Breast epithelium (tissue), 4 donors: ENCODE results near the gene OR1A2. TPM values are rescaled to one million over a fixed set of nuclear protein-coding genes. Genes with fewer than 3 reads are reported as not detected.

ENCODE experiments used
- DNase-seq, 2 donors: peaks; one replicate each; pipeline ENCODE4 v3.0.0-alpha.2; 2019; ENCODE audit warnings: low spot score in 2 of 2
- H3K27ac ChIP-seq, 2 donors: fragments of 200-600 bp; sonication (generic) in 1 of 2; one replicate each; pipeline ENCODE4 v1.5.1; 2016 to 2019; ENCODE audit warnings: mild to moderate bottlenecking in 1 of 2
- H3K27me3 ChIP-seq, 2 donors: fragments of 200-600 bp; sonication (generic) in 1 of 2; one replicate each; pipeline versions ENCODE4 v1.5.1 to v1.6.0; 2017 to 2019; ENCODE audit warnings: control low read depth in 1 of 2, mild to moderate bottlenecking in 1 of 2
- H3K36me3 ChIP-seq: fragments of 200-600 bp; one replicate; pipeline ENCODE4 v1.5.1; 2019
- H3K4me1 ChIP-seq, 2 donors: fragments of 200-600 bp; sonication (generic); one replicate each; pipeline ENCODE4 v1.5.1; 2016 to 2019; ENCODE audit warnings: control low read depth in 1 of 2
- H3K4me3 ChIP-seq, 3 donors: fragments of 200-600 bp; sonication (generic); 1 replicate in 2 of 3; 2 replicates in 1 of 3; pipeline ENCODE4 v1.5.1; 2016 to 2019; ENCODE audit warnings: mild to moderate bottlenecking in 3 of 3, moderate library complexity in 2 of 3
- H3K9me3 ChIP-seq, 2 donors: fragments of 200-600 bp; sonication (generic) in 1 of 2; one replicate each; pipeline ENCODE4 v1.5.1; 2016 to 2019; ENCODE audit warnings: control low read depth in 1 of 2
- POLR2A ChIP-seq: fragments of 450-650 bp; IDR thresholded peaks from one replicate; pipeline ENCODE4 v1.6.1; 2016; ENCODE audit warnings: antibody characterized with exemption, mild to moderate bottlenecking, moderate library complexity
- POLR2AphosphoS5 ChIP-seq, 3 donors: sonication (generic); formaldehyde crosslinking; IDR thresholded peaks; one replicate each; pipeline ENCODE4 v1.6.1; 2017; ENCODE audit warnings: antibody characterized with exemption in 3 of 3
- intact Hi-C: fragments of 100-400 bp; cut with DNase I; formaldehyde crosslinking; loops from one replicate; pipeline ENCODE4 v1.15.1; 2023; ENCODE audit warnings: low total_unique reads
- total RNA-seq, 3 donors: library from RNA; depleted of rRNA; stranded (reverse); fragments of >200 nt; gene quantifications; one replicate each; pipeline ENCODE4 v1.1.0, GENCODE V29; 2016
- TF ChIP-seq, protein P1 (sequence below), 3 donors: fragments of 450-650 bp; IDR thresholded peaks; one replicate each; pipeline ENCODE4 v1.5.1; 2016 to 2017; ENCODE audit warnings: antibody characterized with exemption in 3 of 3, mild to moderate bottlenecking in 3 of 3, moderate library complexity in 3 of 3

The OR1A2 gene
- not detected for total RNA-seq

DNA sequence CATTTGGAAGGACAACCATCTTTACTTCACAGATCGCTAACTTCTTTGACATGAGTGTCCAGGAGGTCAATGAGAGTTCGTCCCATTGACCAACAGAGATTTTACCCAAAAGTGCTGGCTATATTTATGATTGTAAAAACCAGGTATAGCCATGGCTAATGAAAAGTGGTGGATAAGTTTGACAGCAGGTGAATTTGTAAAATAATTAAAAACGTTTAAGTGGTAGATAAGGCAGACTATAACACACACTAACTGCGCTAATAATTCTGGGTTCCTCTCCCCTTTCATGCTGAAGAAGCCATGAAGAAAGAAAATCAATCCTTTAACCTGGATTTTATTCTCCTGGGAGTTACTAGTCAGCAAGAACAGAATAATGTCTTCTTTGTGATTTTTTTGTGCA lies at the start of gene OR1A2:
Gene OR1A2, plus strand, starts transcription at position 301 of the 400 bp plus-strand sequence. Its CDS starts 0 bp downstream, at position 301.
- intact Hi-C loops: no loop called here
- DNase-seq: no peak
- Histone ChIP-seq H3K4me3 (no peak within 1 kb of the TSS), H3K27ac (no peak within 1 kb of the TSS), H3K36me3 (no peaks in the 10 kb centered on the region), H3K4me1 (no peaks in the 10 kb centered on the region), H3K9me3 (peaks cover 6 to 14% of the 10 kb centered on the region in 2 donors), H3K27me3 (peaks cover 0 to 3% of the 10 kb centered on the region in 2 donors)
- TF ChIP-seq POLR2AphosphoS5 (IDR thresholded peaks at IDR 0.05) (no peak), POLR2A (no peak)

- intact Hi-C loops: no loop called here
- Histone ChIP-seq H3K27me3 (peaks cover 0 to 9% of the 10 kb centered on the region in 2 donors), H3K27ac (no peak overlapping the region), H3K36me3 (no peaks in the 10 kb centered on the region), H3K4me1 (no peaks in the 10 kb centered on the region), H3K9me3 (peaks cover 0 to 10% of the 10 kb centered on the region in 2 donors), H3K4me3 (no peak overlapping the region)
- no peak for DNase-seq
- TF ChIP-seq, protein P1, sequence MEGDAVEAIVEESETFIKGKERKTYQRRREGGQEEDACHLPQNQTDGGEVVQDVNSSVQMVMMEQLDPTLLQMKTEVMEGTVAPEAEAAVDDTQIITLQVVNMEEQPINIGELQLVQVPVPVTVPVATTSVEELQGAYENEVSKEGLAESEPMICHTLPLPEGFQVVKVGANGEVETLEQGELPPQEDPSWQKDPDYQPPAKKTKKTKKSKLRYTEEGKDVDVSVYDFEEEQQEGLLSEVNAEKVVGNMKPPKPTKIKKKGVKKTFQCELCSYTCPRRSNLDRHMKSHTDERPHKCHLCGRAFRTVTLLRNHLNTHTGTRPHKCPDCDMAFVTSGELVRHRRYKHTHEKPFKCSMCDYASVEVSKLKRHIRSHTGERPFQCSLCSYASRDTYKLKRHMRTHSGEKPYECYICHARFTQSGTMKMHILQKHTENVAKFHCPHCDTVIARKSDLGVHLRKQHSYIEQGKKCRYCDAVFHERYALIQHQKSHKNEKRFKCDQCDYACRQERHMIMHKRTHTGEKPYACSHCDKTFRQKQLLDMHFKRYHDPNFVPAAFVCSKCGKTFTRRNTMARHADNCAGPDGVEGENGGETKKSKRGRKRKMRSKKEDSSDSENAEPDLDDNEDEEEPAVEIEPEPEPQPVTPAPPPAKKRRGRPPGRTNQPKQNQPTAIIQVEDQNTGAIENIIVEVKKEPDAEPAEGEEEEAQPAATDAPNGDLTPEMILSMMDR (IDR thresholded peaks at IDR 0.05): no peak
- TF ChIP-seq POLR2A (no peak), POLR2AphosphoS5 (IDR thresholded peaks at IDR 0.05) (no peak)
Observed at GRCh38 chr17:3157218-3157617, 40.1 kb upstream of the OR1A2 start.

- Histone ChIP-seq H3K9me3 (peaks cover 14 to 21% of the 10 kb centered on the region in 2 donors), H3K27me3 (no peaks in the 10 kb centered on the region), H3K4me3 (no peak overlapping the region), H3K36me3 (no peaks in the 10 kb centered on the region), H3K27ac (no peak overlapping the region), H3K4me1 (no peaks in the 10 kb centered on the region)
- intact Hi-C loops: no loop called here
- TF ChIP-seq, protein P1 (IDR thresholded peaks at IDR 0.05): no peak
- TF ChIP-seq POLR2A (no peak), POLR2AphosphoS5 (IDR thresholded peaks at IDR 0.05) (no peak)
- DNase-seq: no peak
Observed at GRCh38 chr17:3167574-3167973, 29.7 kb upstream of the OR1A2 start.

DNA sequence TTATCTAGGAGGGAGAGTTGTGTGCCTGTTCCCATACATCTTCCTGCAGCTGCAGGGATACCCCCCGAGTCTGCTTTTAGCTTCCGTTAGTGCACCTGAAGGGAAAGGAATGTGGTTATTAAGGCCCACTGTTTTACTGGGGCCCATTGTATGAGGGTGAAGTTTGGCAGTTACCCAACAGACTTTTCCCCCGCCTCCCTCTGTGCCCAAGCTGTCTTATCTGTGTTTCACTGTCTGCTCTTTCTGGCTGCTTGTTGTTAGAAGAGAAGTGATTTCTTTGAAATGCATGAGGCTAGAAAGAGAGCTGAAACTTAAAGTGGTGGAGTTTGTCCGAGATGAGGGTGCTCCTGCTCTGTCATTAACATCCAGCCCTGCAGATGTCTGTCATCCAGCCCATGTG lies 7.4 kb upstream of the OR1A2 start:
- no peak for TF ChIP-seq POLR2A
- TF ChIP-seq POLR2AphosphoS5 (IDR thresholded peaks at IDR 0.05): no peak
- TF ChIP-seq, protein P1 (IDR thresholded peaks at IDR 0.05): no peak
- Histone ChIP-seq H3K27me3 (peaks cover 0 to 3% of the 10 kb centered on the region in 2 donors), H3K4me1 (no peaks in the 10 kb centered on the region), H3K36me3 (no peaks in the 10 kb centered on the region), H3K27ac (no peak overlapping the region), H3K4me3 (no peak overlapping the region), H3K9me3 (no peaks in the 10 kb centered on the region)
- no peak for DNase-seq
- intact Hi-C loops: no loop called here

DNA sequence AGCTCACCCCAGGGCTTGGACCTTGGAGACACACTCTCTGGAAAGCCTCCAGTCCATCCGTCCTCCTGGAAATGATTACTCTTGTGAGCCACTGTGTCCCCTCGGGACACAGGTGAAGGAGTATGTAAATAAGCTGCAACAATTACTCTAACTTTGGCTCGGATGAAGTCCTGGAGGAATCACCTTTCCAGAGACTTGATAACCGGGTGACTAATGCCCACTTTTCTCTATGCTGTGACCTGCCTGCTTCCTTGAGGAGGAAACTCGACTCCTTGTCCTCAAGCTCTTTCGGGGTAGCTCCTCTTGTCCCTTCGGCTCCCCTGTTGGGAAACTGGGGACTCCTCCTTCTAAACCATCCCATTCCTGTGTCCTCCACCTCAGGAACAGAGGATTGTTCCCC lies 10.0 kb downstream of the OR1A2 start, which contains the start of gene OR1A1:
Gene OR1A1, plus strand, starts transcription at position 301 of the 400 bp plus-strand sequence. CDS start 7,954 bp downstream, outside the sequence.
- no peak for DNase-seq

More for the DNA sequence above, 10.0 kb downstream of the OR1A2 start, which contains the start of gene OR1A1:
- Histone ChIP-seq H3K4me3 (no peak within 1 kb of the TSS), H3K4me1 (no peaks in the 10 kb centered on the region), H3K27me3 (peaks cover 0 to 3% of the 10 kb centered on the region in 2 donors), H3K36me3 (no peaks in the 10 kb centered on the region), H3K9me3 (no peaks in the 10 kb centered on the region), H3K27ac (no peak within 1 kb of the TSS)
- intact Hi-C loops: no loop called here
- TF ChIP-seq, protein P1 (IDR thresholded peaks at IDR 0.05): no peak
- TF ChIP-seq POLR2AphosphoS5 (IDR thresholded peaks at IDR 0.05) (no peak), POLR2A (no peak)
